TTC549 (cell line): Measurements from ENCODE around the gene FAM98B.

Experiments
- FAIRE-seq: peaks from 2 replicates; lab custom pipeline; 2012; peaks lifted over from hg19 to GRCh38; lab: Jason Lieb, UNC

Gene FAM98B

GRCh38 chr15:38508647-38509046 is 54.7 kb downstream of the FAM98B start:
- FAIRE-seq, result no peak

GRCh38 chr15:38509152-38509551 is 55.2 kb downstream of the FAM98B start:
- no peak for FAIRE-seq

- FAIRE-seq, result no peak
These were observed 59.0 kb downstream of the FAM98B start for GRCh38 chr15:38512901-38513300.

- FAIRE-seq, result no peak
These were observed 60.7 kb downstream of the FAM98B start for GRCh38 chr15:38514601-38515000.

- no peak for FAIRE-seq
These were observed 62.7 kb downstream of the FAM98B start for GRCh38 chr15:38516626-38517025.

GRCh38 chr15:38517312-38517975 is 63.5 kb downstream of the FAM98B start:
- FAIRE-seq, result no peak

GRCh38 chr15:38518084-38518483 is 64.2 kb downstream of the FAM98B start:
- FAIRE-seq, result no peak

GRCh38 chr15:38520035-38520434 is 66.1 kb downstream of the FAM98B start:
- FAIRE-seq, result no peak

- no peak for FAIRE-seq
These were observed 67.4 kb downstream of the FAM98B start for GRCh38 chr15:38521316-38521715.

GRCh38 chr15:38522922-38523321 is 69.0 kb downstream of the FAM98B start:
- FAIRE-seq, result no peak

- no peak for FAIRE-seq
These were observed 70.2 kb downstream of the FAM98B start for GRCh38 chr15:38524156-38524555.

- no peak for FAIRE-seq
These were observed 71.6 kb downstream of the FAM98B start for GRCh38 chr15:38525489-38525888.

GRCh38 chr15:38526158-38526557 is 72.2 kb downstream of the FAM98B start:
- FAIRE-seq, result no peak

- no peak for FAIRE-seq
These were observed 74.4 kb downstream of the FAM98B start for GRCh38 chr15:38528294-38528693.

GRCh38 chr15:38530113-38530512 is 76.2 kb downstream of the FAM98B start:
- FAIRE-seq, result no peak

GRCh38 chr15:38531509-38531908 is 77.6 kb downstream of the FAM98B start:
- no peak for FAIRE-seq

GRCh38 chr15:38532728-38533127 is 78.8 kb downstream of the FAM98B start:
- no peak for FAIRE-seq

GRCh38 chr15:38533416-38533915 is 79.5 kb downstream of the FAM98B start:
- FAIRE-seq, result no peak

GRCh38 chr15:38533926-38534325 is 80.0 kb downstream of the FAM98B start:
- no peak for FAIRE-seq

- FAIRE-seq, result no peak
These were observed 80.8 kb downstream of the FAM98B start for GRCh38 chr15:38534691-38535090.

- FAIRE-seq, result no peak
These were observed 81.7 kb downstream of the FAM98B start for GRCh38 chr15:38535491-38536200.

- no peak for FAIRE-seq
These were observed 82.3 kb downstream of the FAM98B start for GRCh38 chr15:38536201-38536676.
